ENCODE results near the gene ROR1.

The ROR1 gene

GRCh38 chr1:63894627-63895265 is 120.9 kb downstream of the ROR1 start:
- no peak overlapping the region for H3K4me3 ChIP-seq (ENCODE audit: extremely low read depth, insufficient read depth, low read length, poor library complexity, severe bottlenecking)
- H3K36me3 ChIP-seq (ENCODE audit: control insufficient read depth, insufficient read depth, low read length) = no peaks in the 10 kb centered on the region
- peaks cover 8% of the 10 kb centered on the region for H3K4me1 ChIP-seq (ENCODE audit: control insufficient read depth, insufficient read depth, low read length, poor library complexity, severe bottlenecking)
- 83% methylated on average over 1 of the region's 3 CpGs; no CpG with 5 or more reads in 1 of the 2 experiments for WGBS, 2 experiments (ENCODE audit: insufficient coverage in 2 of 2)
- no peak overlapping the region for H3K27ac ChIP-seq (ENCODE audit: low read depth, low read length, severe bottlenecking)
- no peaks in the 10 kb centered on the region for H3K9me3 ChIP-seq (ENCODE audit: control insufficient read depth, low read length)

- WGBS, 2 experiments (ENCODE audit: insufficient coverage in 2 of 2) = 100% methylated on average over 1 of the region's 2 CpGs; no CpG with 5 or more reads in 1 of the 2 experiments
These were observed 122.9 kb downstream of the ROR1 start for GRCh38 chr1:63896755-63897154.

GRCh38 chr1:63898428-63899196 is 124.8 kb downstream of the ROR1 start:
- WGBS, 2 experiments (ENCODE audit: insufficient coverage in 2 of 2) = 84 to 92% methylated on average over 6 of the region's 6 CpGs
- Histone ChIP-seq H3K9me3 (ENCODE audit: control insufficient read depth, low read length) (no peaks in the 10 kb centered on the region), H3K36me3 (ENCODE audit: control insufficient read depth, insufficient read depth, low read length) (no peaks in the 10 kb centered on the region), H3K27ac (ENCODE audit: low read depth, low read length, severe bottlenecking) (no peak overlapping the region), H3K4me3 (ENCODE audit: extremely low read depth, insufficient read depth, low read length, poor library complexity, severe bottlenecking) (no peak overlapping the region), H3K4me1 (ENCODE audit: control insufficient read depth, insufficient read depth, low read length, poor library complexity, severe bottlenecking) (peaks cover 6% of the 10 kb centered on the region)

More at GRCh38 chr1:63896755-63897154, 122.9 kb downstream of the ROR1 start:
- no peak overlapping the region for H3K4me3 ChIP-seq (ENCODE audit: extremely low read depth, insufficient read depth, low read length, poor library complexity, severe bottlenecking)
- no peaks in the 10 kb centered on the region for H3K36me3 ChIP-seq (ENCODE audit: control insufficient read depth, insufficient read depth, low read length)
- H3K9me3 ChIP-seq (ENCODE audit: control insufficient read depth, low read length) = no peaks in the 10 kb centered on the region
- peaks cover 9% of the 10 kb centered on the region for H3K4me1 ChIP-seq (ENCODE audit: control insufficient read depth, insufficient read depth, low read length, poor library complexity, severe bottlenecking)
- H3K27ac ChIP-seq (ENCODE audit: low read depth, low read length, severe bottlenecking) = no peak overlapping the region

GRCh38 chr1:63901094-63901493 is 127.3 kb downstream of the ROR1 start:
- H3K4me1 ChIP-seq (ENCODE audit: control insufficient read depth, insufficient read depth, low read length, poor library complexity, severe bottlenecking) = peaks cover 6% of the 10 kb centered on the region
- no peak overlapping the region for H3K4me3 ChIP-seq (ENCODE audit: extremely low read depth, insufficient read depth, low read length, poor library complexity, severe bottlenecking)
- H3K36me3 ChIP-seq (ENCODE audit: control insufficient read depth, insufficient read depth, low read length) = no peaks in the 10 kb centered on the region
- no peaks in the 10 kb centered on the region for H3K9me3 ChIP-seq (ENCODE audit: control insufficient read depth, low read length)
- no peak overlapping the region for H3K27ac ChIP-seq (ENCODE audit: low read depth, low read length, severe bottlenecking)
- WGBS, 2 experiments (ENCODE audit: insufficient coverage in 2 of 2) = 94 to 100% methylated on average over 4 to 5 of the region's 6 CpGs

GRCh38 chr1:63902844-63903589 is 129.2 kb downstream of the ROR1 start:
- Histone ChIP-seq H3K4me1 (ENCODE audit: control insufficient read depth, insufficient read depth, low read length, poor library complexity, severe bottlenecking) (peaks cover 6% of the 10 kb centered on the region), H3K4me3 (ENCODE audit: extremely low read depth, insufficient read depth, low read length, poor library complexity, severe bottlenecking) (no peak overlapping the region), H3K27ac (ENCODE audit: low read depth, low read length, severe bottlenecking) (no peak overlapping the region), H3K9me3 (ENCODE audit: control insufficient read depth, low read length) (no peaks in the 10 kb centered on the region), H3K36me3 (ENCODE audit: control insufficient read depth, insufficient read depth, low read length) (no peaks in the 10 kb centered on the region)
- no CpG with 5 or more reads among the region's 4 CpGs for WGBS, 2 experiments (ENCODE audit: insufficient coverage in 2 of 2)

- Histone ChIP-seq H3K9me3 (ENCODE audit: control insufficient read depth, low read length) (no peaks in the 10 kb centered on the region), H3K27ac (ENCODE audit: low read depth, low read length, severe bottlenecking) (no peak overlapping the region), H3K36me3 (ENCODE audit: control insufficient read depth, insufficient read depth, low read length) (no peaks in the 10 kb centered on the region), H3K4me3 (ENCODE audit: extremely low read depth, insufficient read depth, low read length, poor library complexity, severe bottlenecking) (no peak overlapping the region), H3K4me1 (ENCODE audit: control insufficient read depth, insufficient read depth, low read length, poor library complexity, severe bottlenecking) (peaks cover 6% of the 10 kb centered on the region)
- 96 to 98% methylated on average over 4 of the region's 5 CpGs for WGBS, 2 experiments (ENCODE audit: insufficient coverage in 2 of 2)
These were observed 130.3 kb downstream of the ROR1 start for GRCh38 chr1:63903947-63904610.

GRCh38 chr1:63904826-63905225 is 131.0 kb downstream of the ROR1 start:
- 86 to 100% methylated on average over 2 of the region's 2 CpGs for WGBS, 2 experiments (ENCODE audit: insufficient coverage in 2 of 2)
- no peaks in the 10 kb centered on the region for H3K9me3 ChIP-seq (ENCODE audit: control insufficient read depth, low read length)
- H3K4me1 ChIP-seq (ENCODE audit: control insufficient read depth, insufficient read depth, low read length, poor library complexity, severe bottlenecking) = peaks cover 6% of the 10 kb centered on the region
- no peak overlapping the region for H3K27ac ChIP-seq (ENCODE audit: low read depth, low read length, severe bottlenecking)
- H3K36me3 ChIP-seq (ENCODE audit: control insufficient read depth, insufficient read depth, low read length) = no peaks in the 10 kb centered on the region
- no peak overlapping the region for H3K4me3 ChIP-seq (ENCODE audit: extremely low read depth, insufficient read depth, low read length, poor library complexity, severe bottlenecking)

- no peak overlapping the region for H3K27ac ChIP-seq (ENCODE audit: low read depth, low read length, severe bottlenecking)
- 44 to 52% methylated on average over 5 to 7 of the region's 8 CpGs for WGBS, 2 experiments (ENCODE audit: insufficient coverage in 2 of 2)
- no peaks in the 10 kb centered on the region for H3K9me3 ChIP-seq (ENCODE audit: control insufficient read depth, low read length)
- H3K4me3 ChIP-seq (ENCODE audit: extremely low read depth, insufficient read depth, low read length, poor library complexity, severe bottlenecking) = no peak overlapping the region
- H3K36me3 ChIP-seq (ENCODE audit: control insufficient read depth, insufficient read depth, low read length) = no peaks in the 10 kb centered on the region
- H3K4me1 ChIP-seq (ENCODE audit: control insufficient read depth, insufficient read depth, low read length, poor library complexity, severe bottlenecking) = peaks cover 6% of the 10 kb centered on the region
These were observed 132.4 kb downstream of the ROR1 start for GRCh38 chr1:63906047-63906704.

- H3K27ac ChIP-seq (ENCODE audit: low read depth, low read length, severe bottlenecking) = no peak overlapping the region
- no peaks in the 10 kb centered on the region for H3K9me3 ChIP-seq (ENCODE audit: control insufficient read depth, low read length)
- WGBS, 2 experiments (ENCODE audit: insufficient coverage in 2 of 2) = 84% methylated on average over 4 of the region's 6 CpGs; no CpG with 5 or more reads in 1 of the 2 experiments
- no peaks in the 10 kb centered on the region for H3K36me3 ChIP-seq (ENCODE audit: control insufficient read depth, insufficient read depth, low read length)
- H3K4me1 ChIP-seq (ENCODE audit: control insufficient read depth, insufficient read depth, low read length, poor library complexity, severe bottlenecking) = peaks cover 2% of the 10 kb centered on the region
- no peak overlapping the region for H3K4me3 ChIP-seq (ENCODE audit: extremely low read depth, insufficient read depth, low read length, poor library complexity, severe bottlenecking)
These were observed 133.2 kb downstream of the ROR1 start for GRCh38 chr1:63907051-63907450.

- H3K36me3 ChIP-seq (ENCODE audit: control insufficient read depth, insufficient read depth, low read length) = no peaks in the 10 kb centered on the region
- H3K4me1 ChIP-seq (ENCODE audit: control insufficient read depth, insufficient read depth, low read length, poor library complexity, severe bottlenecking) = no peaks in the 10 kb centered on the region
- WGBS, 2 experiments (ENCODE audit: insufficient coverage in 2 of 2) = no CpG with 5 or more reads among the region's 1 CpG
- no peaks in the 10 kb centered on the region for H3K9me3 ChIP-seq (ENCODE audit: control insufficient read depth, low read length)
- H3K27ac ChIP-seq (ENCODE audit: low read depth, low read length, severe bottlenecking) = no peak overlapping the region
- no peak overlapping the region for H3K4me3 ChIP-seq (ENCODE audit: extremely low read depth, insufficient read depth, low read length, poor library complexity, severe bottlenecking)
These were observed 134.2 kb downstream of the ROR1 start for GRCh38 chr1:63908016-63908415.

Data from mesodermal cell (in vitro differentiated cells).